PC-3 (cell line): ENCODE data around the gene HOXA2. TPM values are rescaled to one million over a fixed set of nuclear protein-coding genes. Genes with fewer than 3 reads are reported as not detected.
A peak's percentile ranks its signal among the peaks of the same experiment; 100 is the strongest.

ENCODE experiments used
- ATAC-seq: fragments of 200-7000 bp; cut with Tn5 transposase; 2 replicates; pipeline ENCODE4 v1.9.1; 2020; ENCODE audit warnings: mild to moderate bottlenecking, moderate library complexity
- BruUV-seq: library from RNA; stranded (reverse); fragments of 400-500 nt; replicated peaks from 2 replicates; lab custom pipeline; 2021; lab: Mats Ljungman, UMichigan
- CTCF ChIA-PET: fragments of 300-600 bp; sonication (Branson Sonifier 250); formaldehyde crosslinking; loops from one replicate; lab custom pipeline; 2022; ENCODE audit warnings: antibody characterized with exemption; lab: Charles Lee
- POLR2A ChIA-PET: fragments of 300-600 bp; sonication (Branson Sonifier 250); formaldehyde crosslinking; loops from one replicate; lab custom pipeline; 2022; ENCODE audit warnings: antibody characterized with exemption; ENCODE audit not compliant: unreplicated experiment; lab: Charles Lee
- DNase-seq: peaks from one replicate; pipeline ENCODE4 v3.0.0-alpha.2; 2015
- H2AFZ ChIP-seq: fragments of 300-600 bp; sonication (generic); 2 replicates; pipeline ENCODE4 v1.6.0; 2016; ENCODE audit warnings: antibody characterized with exemption, low read length
- H3F3A ChIP-seq: fragments of 300-600 bp; sonication (generic); one replicate; pipeline ENCODE4 v1.6.0; 2017; ENCODE audit warnings: antibody characterized with exemption, low read length, control low read depth, mild to moderate bottlenecking; ENCODE audit not compliant: unreplicated experiment
- H3K27ac ChIP-seq: fragments of 300-600 bp; sonication (generic); 2 replicates; pipeline ENCODE4 v1.5.1; 2016; ENCODE audit warnings: mild to moderate bottlenecking, low read length
- H3K27me3 ChIP-seq: fragments of 300-600 bp; sonication (generic); 2 replicates; pipeline ENCODE4 v1.6.1; 2016; ENCODE audit warnings: low read length, mixed read lengths
- H3K36me3 ChIP-seq: fragments of 300-600 bp; sonication (generic); 2 replicates; pipeline ENCODE4 v1.6.1; 2016; ENCODE audit warnings: low read depth, mixed run types, low read length, mixed read lengths
- H3K4me1 ChIP-seq: fragments of 300-600 bp; sonication (generic); 2 replicates; pipeline ENCODE4 v1.5.1; 2016; ENCODE audit warnings: low read length; ENCODE audit not compliant: insufficient read depth
- H3K4me2 ChIP-seq: fragments of 300-600 bp; sonication (generic); 2 replicates; pipeline ENCODE4 v1.6.0; 2016; ENCODE audit warnings: low read length
- H3K4me3 ChIP-seq: fragments of 300-600 bp; sonication (generic); 2 replicates; pipeline ENCODE4 v1.5.1; 2016; ENCODE audit warnings: mild to moderate bottlenecking, low read length, mixed read lengths
- H3K79me2 ChIP-seq: fragments of 300-600 bp; sonication (generic); 2 replicates; pipeline ENCODE4 v1.6.1; 2017; ENCODE audit warnings: low read length, mixed read lengths
- H3K9ac ChIP-seq: fragments of 300-600 bp; sonication (generic); 2 replicates; pipeline ENCODE4 v1.6.0; 2016; ENCODE audit warnings: mild to moderate bottlenecking, low read length
- H3K9me2 ChIP-seq: fragments of 300-600 bp; sonication (generic); replicated peaks from 2 replicates; pipeline ENCODE4 v1.6.1; 2016; ENCODE audit warnings: mixed run types, low read length, mixed read lengths
- H3K9me3 ChIP-seq: fragments of 300-600 bp; sonication (generic); 2 replicates; pipeline ENCODE4 v1.6.1; 2016; ENCODE audit warnings: low read length, mixed read lengths
- H4K20me1 ChIP-seq: fragments of 300-600 bp; sonication (generic); 2 replicates; pipeline ENCODE4 v1.6.1; 2016; ENCODE audit warnings: low read length, mixed read lengths
- CTCF ChIP-seq: fragments of 300-600 bp; sonication (generic); conservative IDR thresholded peaks from 2 replicates; pipeline ENCODE4 v1.5.1; 2017; ENCODE audit warnings: antibody characterized with exemption, low read depth, mild to moderate bottlenecking, low read length
- EZH2 ChIP-seq: fragments of 300-600 bp; sonication (generic); IDR thresholded peaks from one replicate; pipeline ENCODE4 v1.6.1; 2017; ENCODE audit warnings: antibody characterized with exemption, mild to moderate bottlenecking, low read length; ENCODE audit not compliant: unreplicated experiment
- EZH2phosphoT487 ChIP-seq: fragments of 300-600 bp; sonication (generic); IDR thresholded peaks from 2 replicates; pipeline ENCODE4 v1.6.1; 2018; ENCODE audit warnings: mild to moderate bottlenecking, antibody characterized with exemption, low read length, borderline replicate concordance
- intact Hi-C: fragments of 100-400 bp; cut with micrococcal nuclease; formaldehyde crosslinking; loops from 2 replicates; pipeline ENCODE4 v1.9.0; 2023
- total RNA-seq: library from RNA; depleted of rRNA; stranded (reverse); fragments of >200 nt; gene quantifications from 2 replicates; pipeline ENCODE4 v1.2.3, GENCODE V29; 2014

Gene HOXA2
- total RNA-seq, 1 experiment from 2014 or later, result 0.07 TPM

GRCh38 chr7:27143950-27144780, 41.7 kb upstream of the HOXA2 start:
- Histone ChIP-seq H3K4me1 (peaks cover 17% of the 10 kb centered on the region), H3K4me3 (no peak overlapping the region), H2AFZ (no peak overlapping the region)

GRCh38 chr7:27143023-27143949, 40.8 kb upstream of the HOXA2 start, which contains the start of gene HOXA5:
HOXA5 (minus strand) TSS chr7:27143681; CDS start chr7:27143607, 74 bp downstream.
- H3K4me2 ChIP-seq, result no peak within 1 kb of the TSS
- TF ChIP-seq EZH2, result no peak
- TF ChIP-seq EZH2phosphoT487, result no peak
- no peak within 1 kb of the TSS for H3K4me3 ChIP-seq
- CTCF ChIA-PET, result no interaction called here
- POLR2A ChIA-PET, result no interaction called here
- no peaks in the 10 kb centered on the region for H4K20me1 ChIP-seq
- no peak within 1 kb of the TSS for H3K27ac ChIP-seq
- H3K4me1 ChIP-seq, result peaks cover 11% of the 10 kb centered on the region
- DNase-seq, result no peak
- no peaks in the 10 kb centered on the region for H3F3A ChIP-seq
- peaks cover 13% of the 10 kb centered on the region; the same call in 1 of the 2 replicates for H3K36me3 ChIP-seq
- H3K9ac ChIP-seq, result no peak within 1 kb of the TSS
- H3K9me3 ChIP-seq, result no peaks in the 10 kb centered on the region
- H3K27me3 ChIP-seq, result no peaks in the 10 kb centered on the region
- no peak for ATAC-seq
- H2AFZ ChIP-seq, result no peak within 1 kb of the TSS
- intact Hi-C loops, result no loop called here
- BruUV-seq, result no TSS peak
- no peaks in the 10 kb centered on the region for H3K9me2 ChIP-seq
- peaks cover 22% of the 10 kb centered on the region for H3K79me2 ChIP-seq

More at GRCh38 chr7:27143950-27144780, 41.7 kb upstream of the HOXA2 start:
- Histone ChIP-seq H3K36me3 (peaks cover 13% of the 10 kb centered on the region; the same call in 1 of the 2 replicates), H4K20me1 (no peaks in the 10 kb centered on the region), H3F3A (no peaks in the 10 kb centered on the region), H3K9me2 (no peaks in the 10 kb centered on the region), H3K27ac (no peak overlapping the region), H3K4me2 (no peak overlapping the region), H3K79me2 (peaks cover 31% of the 10 kb centered on the region), H3K27me3 (no peaks in the 10 kb centered on the region), H3K9me3 (no peaks in the 10 kb centered on the region), H3K9ac (no peak overlapping the region)
- CTCF ChIA-PET, result no interaction called here
- TF ChIP-seq EZH2phosphoT487 (no peak), EZH2 (no peak), CTCF (0 out of 2 replicates have a peak, but pooled peaks have one; percentile 0)
- ATAC-seq, result no peak
- intact Hi-C loops, result no loop called here
- POLR2A ChIA-PET, result no interaction called here
- BruUV-seq, result no TSS peak
- DNase-seq, result no peak

GRCh38 chr7:27142580-27143022, 40.1 kb upstream of the HOXA2 start:
- H3K9ac ChIP-seq, result no peak overlapping the region
- no peaks in the 10 kb centered on the region for H3K9me2 ChIP-seq
- no peak overlapping the region for H3K4me3 ChIP-seq
- no peaks in the 10 kb centered on the region for H3K9me3 ChIP-seq
- peaks cover 17% of the 10 kb centered on the region for H3K79me2 ChIP-seq
- H3K4me1 ChIP-seq, result peaks cover 9% of the 10 kb centered on the region
- no TSS peak for BruUV-seq
- H3K4me2 ChIP-seq, result no peak overlapping the region
- intact Hi-C loops, result no loop called here
- TF ChIP-seq EZH2 (no peak), CTCF (no peak), EZH2phosphoT487 (no peak)
- no peaks in the 10 kb centered on the region for H4K20me1 ChIP-seq
- CTCF ChIA-PET, result no interaction called here
- DNase-seq (no peak), ATAC-seq (no peak)
- H3K27me3 ChIP-seq, result no peaks in the 10 kb centered on the region
- POLR2A ChIA-PET, result no interaction called here
- H3F3A ChIP-seq, result no peaks in the 10 kb centered on the region
- no peak overlapping the region for H2AFZ ChIP-seq
- H3K36me3 ChIP-seq, result peaks cover 13% of the 10 kb centered on the region; the same call in 1 of the 2 replicates
- H3K27ac ChIP-seq, result no peak overlapping the region
